ENCODE data around the gene WRAP73.
"Not testable (repeated sequence)": the region's sequence is repeated elsewhere in the genome, so short reads cannot be mapped to it uniquely, and the experiment has no call there.

The WRAP73 gene

DNA sequence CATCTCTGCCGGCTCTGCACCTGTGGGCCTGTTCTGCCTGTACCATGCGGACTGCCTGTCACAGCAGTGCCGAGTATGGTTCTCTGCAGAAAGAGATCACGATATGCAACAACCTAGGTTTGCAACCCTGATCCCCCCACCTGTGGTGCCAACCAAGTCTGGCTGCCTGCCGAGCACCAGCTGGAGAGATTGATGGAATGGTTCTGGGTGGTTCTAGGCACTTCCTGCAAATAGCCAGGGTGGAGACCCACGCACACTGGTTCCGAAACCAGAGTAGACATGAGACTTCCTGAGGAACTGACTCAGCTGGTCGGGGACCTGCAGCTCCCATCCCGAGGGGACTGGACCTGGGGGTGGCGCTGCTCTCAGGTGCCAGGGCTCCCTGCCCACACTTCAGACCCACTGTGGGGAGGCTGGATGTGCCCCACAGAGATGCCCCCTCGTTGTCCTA is 19.7 kb downstream of the WRAP73 start:
- DNase-seq (ENCODE audit: low spot score) = no peak

DNA sequence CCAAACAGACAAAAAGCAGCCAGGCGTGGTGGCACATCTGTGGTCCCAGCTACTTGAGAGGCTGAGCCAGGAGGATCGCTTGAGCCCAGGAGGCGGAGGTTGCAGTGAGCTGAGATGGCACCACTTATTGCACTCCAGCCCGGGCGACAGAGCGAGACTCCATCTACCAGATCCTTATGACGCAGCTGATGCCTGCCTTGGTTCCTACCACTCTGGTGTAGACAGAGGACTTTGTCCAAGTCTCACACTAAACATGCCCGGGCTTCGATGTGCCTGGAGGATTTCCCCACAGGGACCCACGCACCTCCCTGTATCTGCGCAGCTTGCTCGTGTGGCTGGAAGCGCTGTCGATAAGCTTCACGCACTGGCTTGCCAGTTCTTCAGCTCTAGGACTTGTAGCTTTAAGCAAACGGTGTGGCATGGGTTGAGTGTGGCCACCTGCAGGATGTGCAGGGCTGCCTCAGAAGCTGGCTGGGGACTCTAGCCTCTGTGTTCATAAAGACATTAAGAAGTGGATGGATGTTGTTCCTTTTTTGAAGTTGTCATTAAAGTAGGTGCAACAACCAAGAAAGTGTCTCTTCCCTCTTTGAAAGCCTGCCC is 20.2 kb downstream of the WRAP73 start:
- DNase-seq (ENCODE audit: low spot score) = no peak

GRCh38 chr1:3628445-3628844 is 21.5 kb downstream of the WRAP73 start:
- DNase-seq (ENCODE audit: low spot score) = no peak

DNA sequence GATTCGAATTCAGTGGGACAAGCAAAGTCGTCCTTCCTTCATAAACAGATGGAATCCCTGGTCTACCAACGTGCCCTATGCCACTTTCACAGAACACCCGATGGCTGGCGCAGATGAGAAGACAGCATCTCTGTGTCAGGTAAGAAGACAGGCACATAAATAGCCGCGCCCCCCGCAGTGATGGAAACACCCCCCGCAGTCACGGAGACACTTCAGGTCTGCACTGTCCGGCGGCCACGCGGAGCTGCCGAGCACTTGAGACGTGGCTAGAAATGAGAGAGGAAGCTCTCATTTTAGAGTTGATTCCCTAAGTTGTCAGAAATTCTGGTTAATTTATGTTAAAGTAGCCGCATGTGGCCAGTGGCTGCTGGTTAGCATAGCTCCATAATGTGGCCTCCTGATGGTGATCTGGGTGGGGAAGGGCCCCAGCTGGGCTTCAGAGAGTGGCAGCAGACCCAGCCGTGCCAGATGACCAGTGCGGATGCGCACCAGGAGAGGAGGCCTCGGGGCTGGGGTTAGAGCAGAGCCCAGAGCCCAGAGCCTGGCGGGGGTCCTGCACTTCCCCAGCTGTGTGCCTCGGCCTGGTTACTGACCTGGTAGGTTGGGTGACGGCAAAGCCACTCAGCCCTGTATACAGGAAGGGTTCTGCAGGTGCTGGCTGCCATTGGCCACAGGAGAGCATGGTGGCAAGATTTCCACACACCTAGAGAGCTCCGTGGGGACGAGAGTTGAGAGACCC is 22.2 kb downstream of the WRAP73 start:
- no peak for DNase-seq (ENCODE audit: low spot score)

GRCh38 chr1:3626025-3626424 is 23.9 kb downstream of the WRAP73 start:
- DNase-seq (ENCODE audit: low spot score) = no peak

DNA sequence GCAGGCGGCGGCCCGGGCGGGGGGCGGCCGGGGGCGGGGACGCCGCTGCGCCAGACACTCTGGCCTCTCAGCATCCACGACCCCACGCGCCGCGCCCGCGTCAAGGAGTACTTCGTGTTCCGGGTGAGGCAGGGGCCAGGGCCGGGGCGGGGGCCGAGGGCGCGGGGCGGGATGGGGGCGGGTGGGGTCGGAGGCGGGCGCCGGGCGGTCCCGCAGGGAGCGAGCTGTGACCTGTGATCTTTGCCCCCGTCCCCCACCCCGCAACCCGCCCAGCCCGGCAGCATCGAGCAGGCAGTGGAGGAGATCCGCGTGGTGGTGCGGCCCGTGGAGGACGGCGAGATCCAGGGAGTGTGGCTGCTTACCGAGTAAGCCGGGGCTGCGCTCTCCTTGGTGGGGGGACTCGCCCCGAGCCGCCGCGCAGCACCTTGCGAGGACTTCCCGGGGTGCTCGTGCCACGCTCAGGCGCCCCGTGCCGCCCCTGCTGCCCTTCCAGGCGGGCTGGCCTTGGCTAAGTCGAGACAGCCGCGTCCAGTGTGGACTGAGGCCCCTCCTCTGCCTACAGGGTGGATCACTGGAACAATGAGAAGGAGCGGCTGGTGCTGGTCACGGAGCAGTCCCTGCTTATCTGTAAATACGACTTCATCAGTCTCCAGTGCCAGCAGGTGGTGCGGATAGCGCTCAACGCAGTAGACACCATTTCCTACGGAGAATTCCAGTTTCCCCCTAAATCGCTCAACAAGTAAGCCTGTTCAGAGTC is 24.6 kb downstream of the WRAP73 start:
- peak; percentile 63 for DNase-seq (ENCODE audit: low spot score)

DNA sequence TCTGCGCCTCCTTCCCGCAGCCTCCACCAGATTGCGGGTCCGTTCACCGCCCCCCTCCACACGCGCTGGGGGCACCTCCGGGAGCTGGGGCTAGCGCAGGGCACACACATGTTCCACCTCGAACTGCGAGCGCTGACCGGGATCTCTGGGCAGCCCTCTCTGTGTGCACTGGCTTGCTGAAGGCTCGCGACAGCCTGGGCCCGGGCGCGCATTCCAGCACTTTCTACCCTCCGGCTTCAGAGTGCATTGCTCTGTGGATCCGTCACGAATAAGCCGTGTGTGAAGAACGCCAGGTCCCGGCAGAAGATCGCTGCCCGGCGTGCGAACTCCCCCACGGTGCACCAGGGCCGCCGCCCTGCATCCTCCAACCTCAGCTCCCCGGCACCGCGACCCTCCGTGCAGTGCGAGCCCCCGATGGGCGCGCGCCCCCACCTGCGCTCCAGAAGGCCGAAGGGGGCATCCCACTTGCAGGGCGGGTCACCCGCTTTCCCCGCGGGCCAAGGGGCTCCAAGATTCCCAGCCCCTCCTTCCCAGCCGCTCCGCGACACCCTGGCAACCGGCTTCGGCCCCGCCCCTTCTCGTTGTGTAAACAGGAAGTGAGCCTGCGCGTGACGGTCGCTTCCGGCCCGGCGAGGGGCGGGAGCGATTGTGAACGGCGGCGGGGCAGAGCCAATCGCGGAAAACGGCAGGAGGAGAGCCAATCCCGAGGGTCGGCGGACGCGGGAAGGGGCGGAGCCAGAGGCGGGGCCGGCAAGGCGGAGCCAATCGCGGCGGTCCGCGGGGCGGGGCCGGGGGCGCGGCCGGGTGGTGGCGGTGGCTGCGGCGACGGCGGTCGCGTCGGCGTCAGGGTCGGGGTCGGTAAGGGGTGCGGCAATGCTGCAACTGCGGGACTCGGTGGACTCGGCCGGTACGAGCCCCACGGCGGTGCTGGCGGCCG is 25.4 kb downstream of the WRAP73 start, which contains the start of gene TPRG1L:
TPRG1L (plus strand) TSS at position 816 of the 937 bp plus-strand sequence; CDS start at position 874, 58 bp downstream.
- peak; percentile 100 for DNase-seq (ENCODE audit: low spot score)

DNA sequence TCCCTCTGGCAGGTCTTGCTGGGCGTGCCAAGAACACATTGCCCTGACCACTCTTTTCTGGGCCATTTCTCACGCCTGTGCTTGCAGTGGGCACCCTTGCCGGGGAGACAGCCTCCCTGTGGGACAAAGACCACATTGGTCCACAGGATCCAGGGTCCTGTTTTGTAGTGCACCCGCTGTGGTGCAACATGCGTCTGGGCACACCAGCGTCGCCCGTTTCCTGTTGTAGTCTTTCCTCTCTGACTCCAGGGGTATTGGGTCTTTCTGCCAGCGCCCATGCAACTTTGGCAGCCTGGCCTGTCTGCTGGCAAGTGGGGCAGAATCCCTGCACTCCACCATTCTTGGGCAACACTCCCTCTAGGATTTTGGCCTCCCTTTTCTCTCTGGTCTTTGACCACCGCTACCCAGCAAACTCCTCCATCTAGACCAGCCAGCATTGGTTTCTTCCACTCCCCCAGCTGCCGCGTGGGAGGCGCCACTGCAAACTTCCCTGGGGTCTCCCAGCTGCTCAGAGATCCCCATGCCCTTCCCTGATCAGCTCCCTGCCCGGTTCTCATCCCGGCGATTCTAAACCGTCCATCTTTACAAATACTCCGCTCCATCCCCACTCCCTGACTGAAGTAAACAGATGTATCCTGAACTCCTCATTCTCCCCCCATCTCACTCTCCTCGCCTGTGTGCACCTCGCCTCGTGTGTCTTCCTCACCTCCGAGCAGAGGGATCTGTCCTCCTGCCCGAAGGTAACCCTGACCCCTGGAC is 26.3 kb downstream of the WRAP73 start:
- peak; percentile 35 for DNase-seq (ENCODE audit: low spot score)

- DNase-seq (ENCODE audit: low spot score) = not testable (repeated sequence)
Observed at GRCh38 chr1:3622102-3622501, 27.8 kb downstream of the WRAP73 start.

- not testable (repeated sequence) for DNase-seq (ENCODE audit: low spot score)
Observed at GRCh38 chr1:3621151-3621671, 28.7 kb downstream of the WRAP73 start.

DNA sequence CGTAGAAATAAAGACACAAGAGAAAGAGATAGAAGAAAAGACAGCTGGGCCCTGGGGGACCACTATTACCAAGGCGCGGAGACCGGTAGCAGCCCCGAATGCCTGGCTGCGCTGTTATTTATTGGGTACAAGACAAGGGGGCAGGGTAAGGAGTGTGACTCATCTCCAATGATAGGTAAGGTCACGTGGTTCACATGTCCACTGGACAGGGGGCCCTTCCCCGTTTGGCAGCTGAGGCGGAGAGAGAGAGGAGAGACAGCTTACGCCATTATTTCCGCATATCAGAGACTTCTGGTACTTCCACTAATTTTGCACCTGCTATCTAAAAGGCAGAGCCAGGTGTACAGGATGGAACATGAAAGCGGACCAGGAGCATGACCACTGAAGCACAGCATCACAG is 29.2 kb downstream of the WRAP73 start:
- DNase-seq (ENCODE audit: low spot score) = no peak

GRCh38 chr1:3618881-3619671 is 30.8 kb downstream of the WRAP73 start:
- DNase-seq (ENCODE audit: low spot score) = peak; percentile 89

- no peak for DNase-seq (ENCODE audit: low spot score)
Observed at GRCh38 chr1:3618531-3618880, 31.4 kb downstream of the WRAP73 start.

- no peak for DNase-seq (ENCODE audit: low spot score)
Observed at GRCh38 chr1:3617806-3618345, 32.0 kb downstream of the WRAP73 start.

- no peak for DNase-seq (ENCODE audit: low spot score)
Observed at GRCh38 chr1:3616861-3617260, 33.0 kb downstream of the WRAP73 start.

GRCh38 chr1:3614755-3615742 is 34.9 kb downstream of the WRAP73 start:
- DNase-seq (ENCODE audit: low spot score) = peak; percentile 61

GRCh38 chr1:3612123-3612522 is 37.8 kb downstream of the WRAP73 start:
- no peak for DNase-seq (ENCODE audit: low spot score)
